SK-N-SH treated with all-trans-retinoic acid at 6 μM for 48 hours (cell line): ENCODE data around the gene GLIS1.

Experiments
- ARNTL ChIP-seq: fragments of 450-650 bp; formaldehyde crosslinking; IDR thresholded peaks from 2 replicates; pipeline ENCODE4 v1.5.0; 2020; ENCODE audit warnings: low read depth, mild to moderate bottlenecking, moderate library complexity, borderline replicate concordance
- CREB5 ChIP-seq: fragments of 250-450 bp; sonication (Bioruptor Pico); IDR thresholded peaks from 2 replicates; pipeline ENCODE4 v1.5.1; 2020; ENCODE audit warnings: low read depth, mild to moderate bottlenecking, moderate library complexity
- CSDC2 ChIP-seq: fragments of 250-450 bp; sonication (Bioruptor Pico); IDR thresholded peaks from 2 replicates; pipeline ENCODE4 v1.5.0; 2020; ENCODE audit warnings: mild to moderate bottlenecking, moderate library complexity
- ISL1 ChIP-seq: fragments of 250-450 bp; sonication (Bioruptor Pico); IDR thresholded peaks from 2 replicates; pipeline ENCODE4 v2.1.2; 2022; ENCODE audit warnings: mild to moderate bottlenecking, moderate library complexity
- PATZ1 ChIP-seq: fragments of 250-450 bp; sonication (Bioruptor Pico); IDR thresholded peaks from 2 replicates; pipeline ENCODE4 v1.8.0; 2020; ENCODE audit warnings: mild to moderate bottlenecking, moderate library complexity, borderline replicate concordance
- POU6F1 ChIP-seq: fragments of 250-450 bp; sonication (Bioruptor Pico); IDR thresholded peaks from 2 replicates; pipeline ENCODE4 v1.8.0; 2021; ENCODE audit warnings: low read depth, mild to moderate bottlenecking, moderate library complexity, borderline replicate concordance
- RARB ChIP-seq: fragments of 250-450 bp; sonication (Bioruptor Pico); IDR thresholded peaks from 2 replicates; pipeline ENCODE4 v1.8.0; 2021; ENCODE audit warnings: mild to moderate bottlenecking, moderate library complexity
- TCF4 ChIP-seq: fragments of 250-450 bp; sonication (Bioruptor Pico); IDR thresholded peaks from 2 replicates; pipeline ENCODE4 v1.8.0; 2021; ENCODE audit warnings: mild to moderate bottlenecking, moderate library complexity, borderline replicate concordance
- ZFP30 ChIP-seq: fragments of 450-650 bp; formaldehyde crosslinking; IDR thresholded peaks from 2 replicates; pipeline ENCODE4 v1.5.0; 2022; ENCODE audit warnings: mild to moderate bottlenecking, moderate library complexity
- ZNF565 ChIP-seq: fragments of 450-650 bp; formaldehyde crosslinking; conservative IDR thresholded peaks from 2 replicates; pipeline ENCODE4 v1.5.0; 2020; ENCODE audit warnings: low read depth, mild to moderate bottlenecking, moderate library complexity
- ZNF70 ChIP-seq: fragments of 450-650 bp; formaldehyde crosslinking; IDR thresholded peaks from 2 replicates; pipeline ENCODE4 v1.5.0; 2020; ENCODE audit warnings: mild to moderate bottlenecking, moderate library complexity
- ZNF8 ChIP-seq: fragments of 450-650 bp; formaldehyde crosslinking; IDR thresholded peaks from 2 replicates; pipeline ENCODE4 v1.5.0; 2020; ENCODE audit warnings: mild to moderate bottlenecking, moderate library complexity

GRCh38 chr1:53620061-53620855 is 118.7 kb downstream of the GLIS1 start:
- no peak for TF ChIP-seq POU6F1 (CRISPR knock-in tag)
- no peak for TF ChIP-seq ZFP30
- no peak for TF ChIP-seq RARB (CRISPR knock-in tag)
- no peak for TF ChIP-seq PATZ1 (CRISPR knock-in tag)
- TF ChIP-seq ISL1 = no peak
- TF ChIP-seq ARNTL (CRISPR knock-in tag) = no peak
- no peak for TF ChIP-seq CREB5 (CRISPR knock-in tag)
- TF ChIP-seq CSDC2 = no peak
- no peak for TF ChIP-seq ZNF8
- TF ChIP-seq TCF4 = no peak
- no peak for TF ChIP-seq ZNF70
- TF ChIP-seq ZNF565 (CRISPR knock-in tag) = no peak
